GM19372 (cell line): ENCODE results near the gene HSD17B1.
"Not testable (repeated sequence)": the region's sequence is repeated elsewhere in the genome, so short reads cannot be mapped to it uniquely, and the experiment has no call there.

Experiments
- ATAC-seq: cut with Tn5 transposase; IDR thresholded peaks from one replicate; pipeline ENCODE4 v1.9.1; 2021; ENCODE audit warnings: mild to moderate bottlenecking, low read depth, moderate library complexity; ENCODE audit not compliant: unreplicated experiment

The HSD17B1 gene

DNA sequence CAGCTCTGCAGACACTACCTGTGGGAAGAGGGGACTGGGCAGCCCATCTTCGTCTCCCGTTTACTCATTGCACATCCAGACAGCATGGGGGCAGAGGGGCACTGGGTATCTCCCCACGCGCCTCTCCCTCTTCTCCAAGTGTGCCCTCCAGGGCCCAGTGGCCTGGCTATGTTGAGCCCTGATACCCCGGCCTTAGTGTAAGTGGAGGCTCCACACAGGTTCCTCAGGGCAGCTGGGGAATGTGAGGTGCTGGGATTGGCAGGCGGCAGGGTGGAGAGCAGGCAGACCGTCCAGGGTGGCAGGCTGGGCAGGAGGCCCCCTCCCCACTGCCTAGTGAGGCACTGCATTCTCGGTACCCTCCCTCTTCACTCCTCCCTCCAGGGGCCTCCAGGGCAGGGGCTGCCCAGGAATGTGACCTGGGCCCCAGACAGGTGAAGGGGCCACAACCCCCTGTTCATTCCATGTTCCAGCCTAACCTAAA, 29.9 kb upstream of the HSD17B1 start:
- no peak for ATAC-seq

DNA sequence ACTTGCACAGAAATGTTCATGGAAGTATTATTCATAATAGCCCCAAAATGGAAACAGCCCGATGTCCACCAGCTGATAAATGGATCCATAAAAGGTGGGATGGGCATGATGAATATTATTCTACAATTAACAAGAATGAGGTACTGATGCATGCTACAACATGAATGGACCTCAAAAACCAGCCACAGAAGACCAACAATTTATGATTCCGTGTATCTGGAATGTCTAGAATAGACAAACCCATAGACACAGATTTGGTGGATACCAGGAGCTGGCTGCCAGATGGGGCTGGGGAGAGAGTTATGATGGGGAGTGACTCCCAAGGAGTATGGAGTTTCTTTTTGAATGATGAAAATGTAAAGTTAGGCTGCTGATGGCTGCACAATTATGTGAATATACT, 27.5 kb upstream of the HSD17B1 start:
- ATAC-seq, result no peak

DNA sequence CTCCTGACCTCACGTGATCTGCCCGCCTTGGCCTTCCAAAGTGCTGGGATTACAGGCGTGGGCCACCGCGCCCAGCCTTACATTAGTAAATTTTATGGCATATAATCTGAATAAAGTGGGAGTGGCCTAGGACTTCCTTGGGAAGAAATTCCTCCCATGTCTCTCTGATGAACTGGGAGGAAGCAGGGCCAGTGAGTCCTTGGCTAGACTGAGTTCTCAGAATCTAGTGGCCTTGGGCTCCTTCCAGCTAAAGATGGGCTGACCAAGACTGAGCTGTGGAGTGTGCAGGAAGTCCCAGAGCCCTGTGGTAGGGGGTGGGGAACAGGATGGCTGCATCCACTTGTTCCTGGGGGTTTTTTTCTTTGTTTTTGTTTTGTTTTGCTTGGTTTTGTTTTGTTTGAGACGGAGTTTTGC, 26.7 kb upstream of the HSD17B1 start:
- no peak for ATAC-seq

DNA sequence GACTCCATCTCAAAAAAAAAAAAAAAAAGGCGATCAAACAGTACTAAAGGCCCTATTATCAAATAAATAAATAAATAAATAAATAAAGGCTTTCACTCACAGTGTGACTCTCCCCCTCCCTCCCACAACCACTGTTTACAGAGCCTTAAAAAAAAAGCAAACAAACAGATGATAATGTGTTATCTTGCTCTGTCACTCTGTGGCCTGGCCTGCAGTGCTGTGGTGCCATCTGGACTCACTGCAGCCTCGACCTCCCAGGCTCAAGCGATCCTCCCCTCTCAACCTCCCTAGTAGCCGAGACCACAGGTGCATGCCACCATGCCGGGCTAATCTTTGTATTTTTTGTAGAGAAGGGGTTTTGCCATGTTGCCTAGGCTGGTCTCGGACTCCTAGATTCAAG, 24.8 kb upstream of the HSD17B1 start:
- ATAC-seq, result no peak

DNA sequence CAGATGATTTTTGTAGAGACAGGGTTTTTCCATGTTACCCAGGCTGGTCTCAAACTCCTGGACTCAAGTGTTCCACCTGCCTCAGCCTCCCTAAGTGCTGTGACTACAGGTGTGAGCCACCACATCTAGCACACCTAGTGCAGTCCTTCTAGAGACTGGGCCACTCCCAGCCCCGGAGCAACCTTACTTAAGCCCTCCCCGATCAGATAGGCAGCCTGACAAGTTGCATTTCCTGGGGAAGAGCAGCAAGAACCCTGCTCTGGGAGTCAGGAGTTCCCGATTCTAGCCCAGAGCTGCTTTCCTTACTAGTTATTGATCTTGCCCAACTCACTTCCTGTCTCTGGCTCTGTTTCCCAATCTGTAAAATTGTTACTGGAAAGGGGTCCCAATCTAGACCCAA, 23.7 kb upstream of the HSD17B1 start:
- no peak for ATAC-seq

DNA sequence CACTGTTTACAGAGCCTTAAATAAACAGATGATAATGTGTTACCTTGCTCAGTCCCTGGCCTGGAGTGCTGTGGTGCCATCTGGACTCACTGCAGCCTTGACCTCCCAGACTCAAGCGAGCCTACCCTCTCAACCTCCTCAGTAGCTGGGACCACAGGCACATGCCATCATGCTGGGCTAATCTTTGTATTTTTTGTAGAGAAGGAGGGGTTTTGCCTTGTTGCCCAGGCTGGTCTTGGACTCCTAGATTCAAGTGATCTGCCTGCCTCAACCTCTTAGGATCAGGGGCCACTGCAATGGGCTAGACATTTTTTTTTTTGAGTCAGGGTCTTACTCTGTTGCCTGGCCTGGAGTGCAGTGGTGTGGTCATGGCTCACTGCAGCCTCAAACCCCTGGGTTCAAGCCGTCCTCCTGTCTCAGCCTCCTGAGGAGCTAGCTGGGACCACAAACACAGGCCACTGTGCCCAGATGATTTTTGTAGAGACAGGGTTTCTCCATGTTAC, 21.7 kb upstream of the HSD17B1 start:
- ATAC-seq, result no peak

DNA sequence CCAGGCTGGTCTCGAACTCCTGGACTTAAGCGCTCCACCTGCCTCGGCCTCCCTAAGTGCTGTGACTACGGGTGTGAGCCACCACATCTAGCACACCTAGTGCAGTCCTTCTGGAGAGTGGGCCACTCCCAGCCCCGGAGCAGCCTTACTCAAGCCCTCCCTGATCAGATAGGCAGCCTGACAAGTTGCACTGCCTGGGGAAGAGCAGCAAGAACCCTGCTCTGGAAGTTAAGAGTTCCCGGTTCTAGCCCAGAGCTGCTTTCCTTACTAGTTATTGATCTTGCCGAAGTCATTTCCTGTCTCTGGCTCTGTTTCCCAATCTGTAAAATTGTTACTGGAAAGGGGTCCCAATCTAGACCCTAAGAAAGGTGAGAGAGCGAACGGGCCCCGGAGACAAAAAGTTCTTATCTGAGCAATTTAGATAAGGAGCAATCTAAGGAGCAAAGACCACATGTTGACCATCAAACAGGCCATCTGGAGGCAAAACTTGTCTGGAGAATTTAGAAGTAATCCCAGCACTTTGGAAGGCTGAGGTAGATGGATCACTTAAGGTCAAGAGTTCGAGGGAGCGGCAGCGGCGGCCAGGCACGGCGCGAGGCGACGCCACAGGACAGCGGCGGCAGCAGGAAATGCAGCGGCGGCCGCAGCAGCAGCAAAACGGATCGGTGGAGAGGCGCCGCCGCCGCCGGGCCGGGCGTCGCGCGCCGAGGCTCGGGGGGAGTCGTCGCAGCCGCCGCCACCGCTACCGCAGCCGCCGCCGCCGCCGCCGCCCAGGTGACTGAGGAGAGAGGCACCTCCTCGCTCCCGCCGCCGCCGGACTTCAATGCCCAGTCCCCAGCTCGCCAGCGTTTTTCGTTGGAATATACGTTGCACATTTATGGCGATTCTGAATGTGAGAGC, 21.0 kb upstream of the HSD17B1 start:
- ATAC-seq, result no peak

DNA sequence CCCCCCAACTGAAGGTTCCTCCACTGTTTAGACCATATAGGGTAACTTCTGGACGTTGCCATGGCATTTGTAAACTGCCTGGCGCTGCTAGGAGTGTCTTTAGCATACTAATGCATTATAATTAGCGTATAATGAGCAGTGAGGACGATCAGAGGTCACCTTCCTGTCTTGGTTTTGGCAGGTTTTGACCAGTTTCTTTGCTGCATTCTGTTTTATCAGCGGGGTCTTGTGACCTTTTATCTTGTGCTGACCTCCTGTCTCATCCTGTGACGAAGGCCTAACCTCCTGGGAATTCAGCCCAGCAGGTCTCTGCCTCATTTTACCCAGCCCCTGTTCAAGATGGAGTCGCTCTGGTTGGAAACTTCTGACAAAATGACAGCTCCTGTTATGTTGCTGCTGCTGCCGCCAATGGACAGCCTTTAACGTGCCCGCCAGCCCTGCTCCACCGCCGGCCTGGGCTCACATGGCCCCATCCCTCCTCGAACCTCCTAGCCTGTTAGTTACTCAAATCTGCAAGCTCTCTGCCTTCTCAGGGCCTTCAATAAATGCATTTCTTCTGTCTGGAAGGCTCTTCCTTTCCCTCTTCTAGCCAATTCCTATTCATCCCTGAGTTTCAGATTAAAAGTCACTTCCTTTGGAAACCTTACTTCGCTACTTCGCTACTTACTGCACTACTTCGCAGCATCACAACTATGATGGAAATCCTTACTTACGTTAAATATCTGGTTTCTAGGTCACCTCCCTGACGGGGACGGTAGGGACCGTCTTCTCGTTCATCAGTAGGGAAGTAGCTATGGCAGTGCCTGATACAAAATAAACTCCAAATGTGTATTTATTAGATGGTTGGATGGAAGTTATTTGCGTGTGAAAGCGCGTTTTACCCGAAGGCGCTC, 17.3 kb upstream of the HSD17B1 start:
- ATAC-seq, result peak; percentile 1

DNA sequence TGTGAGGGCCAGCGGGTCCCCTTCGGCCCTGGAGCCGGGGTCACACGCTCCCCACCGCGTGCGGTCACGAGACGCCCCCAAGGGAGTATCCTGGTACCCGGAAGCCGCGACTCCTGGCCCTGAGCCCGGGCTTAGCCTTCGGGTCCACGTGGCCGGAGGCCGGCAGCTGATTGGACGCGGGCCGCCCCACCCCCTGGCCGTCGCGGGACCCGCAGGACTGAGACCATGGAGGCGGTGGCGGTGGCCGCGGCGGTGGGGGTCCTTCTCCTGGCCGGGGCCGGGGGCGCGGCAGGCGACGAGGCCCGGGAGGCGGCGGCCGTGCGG, 16.7 kb upstream of the HSD17B1 start, which contains the start of gene NAGLU:
NAGLU (plus strand) TSS at position 194 of the 324 bp plus-strand sequence; CDS start at position 226, 32 bp downstream.
- ATAC-seq, result peak; percentile 84

DNA sequence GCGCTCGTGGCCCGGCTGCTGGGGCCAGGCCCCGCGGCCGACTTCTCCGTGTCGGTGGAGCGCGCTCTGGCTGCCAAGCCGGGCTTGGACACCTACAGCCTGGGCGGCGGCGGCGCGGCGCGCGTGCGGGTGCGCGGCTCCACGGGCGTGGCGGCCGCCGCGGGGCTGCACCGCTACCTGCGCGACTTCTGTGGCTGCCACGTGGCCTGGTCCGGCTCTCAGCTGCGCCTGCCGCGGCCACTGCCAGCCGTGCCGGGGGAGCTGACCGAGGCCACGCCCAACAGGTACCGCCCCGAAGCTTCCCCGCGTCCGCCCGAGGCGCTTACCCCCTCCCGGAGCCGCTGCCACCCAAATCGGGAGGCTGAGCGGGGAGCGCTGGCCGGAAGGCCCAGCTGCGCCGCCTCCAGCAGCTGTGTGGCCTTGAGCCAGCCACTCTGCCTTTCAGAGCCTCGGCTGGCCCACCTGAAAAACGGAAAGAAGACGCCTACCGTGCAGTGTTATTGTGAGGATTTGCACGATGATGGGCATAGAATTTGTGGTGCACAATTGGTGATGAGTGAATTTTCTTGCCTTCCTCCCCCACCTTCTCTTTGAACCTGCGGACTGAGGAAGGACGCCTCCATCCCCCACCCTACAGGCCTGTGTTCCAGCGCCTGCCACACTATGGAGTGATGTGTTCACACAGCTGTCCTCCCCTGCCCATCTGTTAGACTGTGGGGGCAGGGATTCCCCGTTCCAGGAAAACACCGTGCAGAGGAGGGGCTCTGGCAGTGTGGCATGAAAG, 16.2 kb upstream of the HSD17B1 start:
- peak; percentile 41 for ATAC-seq

DNA sequence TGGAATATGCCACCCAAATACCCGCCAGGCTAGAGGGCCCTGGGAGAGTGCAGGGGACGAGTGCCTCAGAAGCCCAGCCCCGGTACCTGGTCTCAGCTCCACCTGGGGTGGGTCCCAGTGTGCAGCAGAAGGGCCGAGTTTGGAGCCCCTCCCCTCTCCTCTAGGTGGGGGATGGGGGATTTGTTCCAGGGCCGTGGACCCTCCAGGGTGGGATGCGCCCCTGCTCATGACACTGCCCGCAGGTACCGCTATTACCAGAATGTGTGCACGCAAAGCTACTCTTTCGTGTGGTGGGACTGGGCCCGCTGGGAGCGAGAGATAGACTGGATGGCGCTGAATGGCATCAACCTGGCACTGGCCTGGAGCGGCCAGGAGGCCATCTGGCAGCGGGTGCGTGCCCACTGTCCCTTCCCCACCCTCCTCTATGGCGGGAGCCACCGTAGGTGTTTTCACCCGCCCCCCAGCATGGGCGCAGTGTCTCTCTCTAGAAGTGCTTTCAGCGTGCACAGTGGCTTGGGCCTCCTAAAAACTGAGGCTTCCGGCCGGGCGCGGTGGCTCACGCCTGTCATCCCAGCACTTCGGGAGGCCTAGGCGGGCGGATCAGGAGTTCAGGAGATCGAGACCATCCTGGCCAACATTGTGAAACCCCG, 15.4 kb upstream of the HSD17B1 start:
- ATAC-seq, result no peak

DNA sequence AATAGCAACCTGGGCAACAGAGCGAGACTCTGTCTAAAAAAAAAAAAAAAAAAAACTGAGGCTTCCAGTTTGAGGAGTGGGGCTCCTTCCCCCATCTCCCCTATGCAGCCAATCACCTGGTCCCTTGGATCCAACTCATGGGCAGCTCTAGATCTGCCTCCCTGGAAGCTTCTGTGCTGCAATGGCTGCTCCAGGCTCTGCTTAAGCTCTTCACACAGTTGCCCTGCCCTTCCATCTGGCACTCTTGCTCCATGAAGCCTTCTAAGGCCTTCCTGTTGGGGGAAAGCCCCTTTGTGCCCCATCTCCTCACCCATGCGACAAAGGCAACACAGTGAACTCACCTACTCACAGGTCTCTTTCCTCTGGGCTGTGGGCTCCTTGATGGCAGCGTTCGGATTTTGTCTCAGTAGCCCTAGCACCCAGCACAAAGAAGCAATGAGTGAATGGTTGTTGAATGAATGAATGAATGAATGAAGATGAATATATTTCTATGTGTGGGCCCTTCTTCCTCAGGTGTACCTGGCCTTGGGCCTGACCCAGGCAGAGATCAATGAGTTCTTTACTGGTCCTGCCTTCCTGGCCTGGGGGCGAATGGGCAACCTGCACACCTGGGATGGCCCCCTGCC, 14.8 kb upstream of the HSD17B1 start:
- ATAC-seq, result no peak

DNA sequence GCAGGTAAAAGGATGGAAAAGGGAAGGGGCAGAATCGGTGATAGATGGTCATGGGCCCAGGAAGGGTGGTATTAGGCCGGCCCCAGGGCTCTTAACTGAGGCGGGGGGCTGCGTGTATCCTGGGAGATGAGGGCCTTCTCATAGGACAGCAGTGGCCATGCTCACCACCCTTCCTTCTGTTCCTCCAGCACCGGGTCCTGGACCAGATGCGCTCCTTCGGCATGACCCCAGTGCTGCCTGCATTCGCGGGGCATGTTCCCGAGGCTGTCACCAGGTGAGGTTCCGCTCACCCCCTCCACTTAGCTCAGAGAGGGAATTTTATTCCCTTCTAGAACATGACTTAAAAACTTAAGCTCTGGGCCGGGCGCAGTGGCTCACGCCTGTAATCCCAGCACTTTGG, 14.2 kb upstream of the HSD17B1 start:
- no peak for ATAC-seq

DNA sequence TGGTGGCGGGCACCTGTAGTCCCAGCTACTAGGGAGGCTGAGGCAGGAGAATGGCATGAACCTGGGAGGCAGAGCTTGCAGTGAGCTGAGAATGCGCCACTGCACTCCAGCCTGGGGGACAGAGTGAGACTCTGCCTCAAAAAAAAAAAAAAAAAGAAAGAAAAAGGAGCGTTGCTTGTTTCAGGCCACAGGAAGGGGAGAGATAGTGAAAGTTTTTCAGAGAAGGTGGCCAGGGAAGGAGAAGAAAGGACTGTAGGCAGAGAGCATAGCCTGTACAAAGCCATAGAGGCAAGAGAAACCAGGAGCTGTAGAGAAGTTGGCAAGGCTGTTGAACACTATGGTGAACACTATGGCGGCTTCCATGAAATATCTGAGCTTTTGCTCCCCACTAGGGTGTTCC, 12.2 kb upstream of the HSD17B1 start:
- not testable (repeated sequence) for ATAC-seq

DNA sequence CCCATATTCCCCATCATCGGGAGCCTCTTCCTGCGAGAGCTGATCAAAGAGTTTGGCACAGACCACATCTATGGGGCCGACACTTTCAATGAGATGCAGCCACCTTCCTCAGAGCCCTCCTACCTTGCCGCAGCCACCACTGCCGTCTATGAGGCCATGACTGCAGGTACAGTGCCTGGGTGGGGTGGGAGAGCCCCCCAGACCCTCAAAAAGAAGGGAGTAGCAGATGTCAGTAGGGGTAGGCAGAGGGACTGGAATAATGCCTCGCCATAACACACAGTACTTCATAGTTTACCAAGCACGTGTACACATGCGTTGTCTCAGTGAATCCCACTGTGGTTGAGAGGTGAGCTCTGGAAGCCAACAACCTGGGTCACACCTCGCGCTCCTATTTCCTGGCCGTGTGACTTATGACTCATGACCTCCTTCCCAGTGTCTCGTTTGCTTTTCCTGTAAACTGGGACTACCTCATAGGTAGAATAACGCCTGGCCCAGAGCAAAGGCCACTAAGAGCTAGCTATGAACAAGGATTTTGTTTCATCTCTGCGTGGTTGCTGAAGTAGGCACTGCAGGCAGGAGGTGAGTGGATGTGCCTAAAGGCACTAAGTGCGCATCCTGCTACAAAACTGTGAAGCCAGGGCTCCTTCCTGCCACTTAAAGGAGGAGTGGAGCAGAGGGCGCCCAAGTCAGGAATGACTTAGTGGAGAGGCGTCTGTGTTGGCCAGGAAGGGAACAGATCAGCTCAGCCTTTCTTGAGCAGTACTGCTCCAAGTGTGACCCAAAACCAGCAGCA, 11.5 kb upstream of the HSD17B1 start:
- no peak for ATAC-seq

DNA sequence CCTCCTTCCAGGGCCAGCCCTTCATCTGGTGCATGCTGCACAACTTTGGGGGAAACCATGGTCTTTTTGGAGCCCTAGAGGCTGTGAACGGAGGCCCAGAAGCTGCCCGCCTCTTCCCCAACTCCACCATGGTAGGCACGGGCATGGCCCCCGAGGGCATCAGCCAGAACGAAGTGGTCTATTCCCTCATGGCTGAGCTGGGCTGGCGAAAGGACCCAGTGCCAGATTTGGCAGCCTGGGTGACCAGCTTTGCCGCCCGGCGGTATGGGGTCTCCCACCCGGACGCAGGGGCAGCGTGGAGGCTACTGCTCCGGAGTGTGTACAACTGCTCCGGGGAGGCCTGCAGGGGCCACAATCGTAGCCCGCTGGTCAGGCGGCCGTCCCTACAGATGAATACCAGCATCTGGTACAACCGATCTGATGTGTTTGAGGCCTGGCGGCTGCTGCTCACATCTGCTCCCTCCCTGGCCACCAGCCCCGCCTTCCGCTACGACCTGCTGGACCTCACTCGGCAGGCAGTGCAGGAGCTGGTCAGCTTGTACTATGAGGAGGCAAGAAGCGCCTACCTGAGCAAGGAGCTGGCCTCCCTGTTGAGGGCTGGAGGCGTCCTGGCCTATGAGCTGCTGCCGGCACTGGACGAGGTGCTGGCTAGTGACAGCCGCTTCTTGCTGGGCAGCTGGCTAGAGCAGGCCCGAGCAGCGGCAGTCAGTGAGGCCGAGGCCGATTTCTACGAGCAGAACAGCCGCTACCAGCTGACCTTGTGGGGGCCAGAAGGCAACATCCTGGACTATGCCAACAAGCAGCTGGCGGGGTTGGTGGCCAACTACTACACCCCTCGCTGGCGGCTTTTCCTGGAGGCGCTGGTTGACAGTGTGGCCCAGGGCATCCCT, 9.3 kb upstream of the HSD17B1 start:
- ATAC-seq, result no peak

DNA sequence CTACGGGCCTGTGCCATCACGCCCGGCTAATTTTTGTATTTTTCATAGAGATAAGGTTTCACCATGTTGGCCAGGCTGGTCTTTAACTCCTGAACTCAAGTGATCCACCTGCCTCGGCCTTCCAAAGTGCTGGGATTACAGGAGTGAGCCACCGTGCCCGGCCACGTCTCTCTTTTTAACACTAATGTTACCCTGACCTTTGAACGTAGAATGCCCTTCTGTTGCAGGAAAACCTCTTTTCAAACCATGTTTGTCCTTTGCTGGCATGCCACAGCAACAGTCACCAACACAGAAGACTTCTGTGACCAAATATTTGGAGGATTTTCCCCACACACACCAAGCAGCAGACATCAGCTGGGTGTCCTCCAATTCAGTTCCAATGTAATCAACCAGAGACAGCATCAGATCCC, 7.8 kb upstream of the HSD17B1 start:
- no peak for ATAC-seq
